Prostate gland (tissue), 2 donors: ENCODE results near the gene FHIT. TPM values are rescaled to one million over a fixed set of nuclear protein-coding genes. Genes with fewer than 3 reads are reported as not detected.

Experiments used
- DNase-seq: peaks from one replicate; pipeline ENCODE4 v3.0.0-alpha.2; 2019; ENCODE audit warnings: low spot score
- H3K27ac ChIP-seq, 2 donors: fragments of 200-600 bp; sonication (generic); 2 replicates each; pipeline ENCODE4 v1.5.1; 2017 to 2019
- H3K27me3 ChIP-seq: fragments of 200-600 bp; sonication (generic); replicated peaks from 2 replicates; pipeline ENCODE4 v1.5.1; 2019; ENCODE audit not compliant: insufficient read depth
- H3K36me3 ChIP-seq, 2 donors: fragments of 200-600 bp; sonication (generic); 1 replicate in 1 of 2; 2 replicates in 1 of 2; pipeline versions ENCODE4 v1.5.1 to v1.8.1; 2017 to 2019
- H3K4me1 ChIP-seq: fragments of 200-600 bp; sonication (generic); replicated peaks from 2 replicates; pipeline ENCODE4 v1.5.1; 2019
- H3K4me3 ChIP-seq, 2 donors: fragments of 200-600 bp; sonication (generic); 2 replicates each; pipeline ENCODE4 v1.5.1; 2017 to 2019
- H3K9me3 ChIP-seq: fragments of 200-600 bp; sonication (generic); 2 replicates; pipeline ENCODE4 v1.5.1; 2017
- POLR2A ChIP-seq: fragments of 450-650 bp; IDR thresholded peaks from one replicate; pipeline ENCODE4 v1.6.1; 2016; ENCODE audit warnings: antibody characterized with exemption, mild to moderate bottlenecking
- POLR2AphosphoS5 ChIP-seq: sonication (generic); formaldehyde crosslinking; IDR thresholded peaks from one replicate; pipeline ENCODE4 v1.6.1; 2017; ENCODE audit warnings: antibody characterized with exemption
- WGBS: methylation state at CpG from one replicate; pipeline ENCODE4 v1.1.5; 2018; 5-methylcytosine and 5-hydroxymethylcytosine counted together
- intact Hi-C: fragments of 100-400 bp; cut with DNase I; formaldehyde crosslinking; loops from one replicate; pipeline ENCODE4 v1.14.2; 2022
- total RNA-seq, 2 donors: library from RNA; depleted of rRNA; stranded (reverse); fragments of >200 nt; gene quantifications; one replicate each; pipeline ENCODE4 v1.1.0, GENCODE V29; 2016
- TF ChIP-seq, protein P1 (sequence below), 4 experiments: fragments of 200-600 bp in 2 of 4; fragments of 450-650 bp in 2 of 4; sonication (generic) in 2 of 4; IDR thresholded peaks; 1 replicate in 3 of 4; 2 replicates in 1 of 4; pipeline ENCODE4 v1.5.1; 2016 to 2019; ENCODE audit warnings: antibody characterized with exemption in 4 of 4, mild to moderate bottlenecking in 2 of 4, moderate library complexity in 2 of 4

FHIT gene
- total RNA-seq, 2 donors from 2014 or later, result 6.4 to 10.4 TPM

DNA sequence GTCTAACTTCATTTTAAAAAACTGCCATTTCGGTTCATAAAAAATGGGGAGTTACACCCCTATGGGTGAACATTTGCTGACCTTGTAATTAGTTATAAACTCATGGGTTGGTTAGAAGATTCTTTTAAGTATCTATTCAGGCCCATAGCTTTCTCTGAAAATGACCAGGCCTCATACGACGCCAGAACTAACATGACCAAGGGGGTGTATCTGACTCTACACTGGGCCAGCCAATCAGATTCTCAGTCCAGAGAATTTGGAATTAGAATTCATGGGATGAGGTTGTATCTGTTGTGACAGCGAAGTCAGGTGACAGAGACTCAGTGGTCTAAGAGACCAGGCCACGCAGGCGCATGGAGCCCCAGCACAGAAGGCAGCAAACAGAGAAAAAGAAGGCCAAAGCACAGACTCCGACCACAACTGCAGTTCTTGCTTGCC lies 981.4 kb downstream of the FHIT start:
- TF ChIP-seq POLR2A (no peak), POLR2AphosphoS5 (no peak)
- TF ChIP-seq, protein P1, sequence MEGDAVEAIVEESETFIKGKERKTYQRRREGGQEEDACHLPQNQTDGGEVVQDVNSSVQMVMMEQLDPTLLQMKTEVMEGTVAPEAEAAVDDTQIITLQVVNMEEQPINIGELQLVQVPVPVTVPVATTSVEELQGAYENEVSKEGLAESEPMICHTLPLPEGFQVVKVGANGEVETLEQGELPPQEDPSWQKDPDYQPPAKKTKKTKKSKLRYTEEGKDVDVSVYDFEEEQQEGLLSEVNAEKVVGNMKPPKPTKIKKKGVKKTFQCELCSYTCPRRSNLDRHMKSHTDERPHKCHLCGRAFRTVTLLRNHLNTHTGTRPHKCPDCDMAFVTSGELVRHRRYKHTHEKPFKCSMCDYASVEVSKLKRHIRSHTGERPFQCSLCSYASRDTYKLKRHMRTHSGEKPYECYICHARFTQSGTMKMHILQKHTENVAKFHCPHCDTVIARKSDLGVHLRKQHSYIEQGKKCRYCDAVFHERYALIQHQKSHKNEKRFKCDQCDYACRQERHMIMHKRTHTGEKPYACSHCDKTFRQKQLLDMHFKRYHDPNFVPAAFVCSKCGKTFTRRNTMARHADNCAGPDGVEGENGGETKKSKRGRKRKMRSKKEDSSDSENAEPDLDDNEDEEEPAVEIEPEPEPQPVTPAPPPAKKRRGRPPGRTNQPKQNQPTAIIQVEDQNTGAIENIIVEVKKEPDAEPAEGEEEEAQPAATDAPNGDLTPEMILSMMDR (IDR thresholded peaks at IDR 0.05), result no peak
- WGBS, result 92% methylated on average over 7 of the region's 7 CpGs
- Histone ChIP-seq H3K27me3 (no peaks in the 10 kb centered on the region), H3K9me3 (no peaks in the 10 kb centered on the region), H3K4me3 (no peak overlapping the region), H3K4me1 (no peaks in the 10 kb centered on the region), H3K36me3 (no peaks in the 10 kb centered on the region), H3K27ac (no peak overlapping the region)
- intact Hi-C loops, result no loop called here
- no peak for DNase-seq

GRCh38 chr3:60269377-60269776 lies 981.9 kb downstream of the FHIT start:
- DNase-seq, result no peak
- WGBS, result 98% methylated on average over 1 of the region's 1 CpG
- intact Hi-C loops, result no loop called here

GRCh38 chr3:60268123-60268522 lies 983.1 kb downstream of the FHIT start:
- TF ChIP-seq, protein P1 (IDR thresholded peaks at IDR 0.05), result no peak
- TF ChIP-seq POLR2AphosphoS5 (no peak), POLR2A (no peak)
- intact Hi-C loops, result no loop called here

More at GRCh38 chr3:60269377-60269776, 981.9 kb downstream of the FHIT start:
- no peak overlapping the region for H3K4me3 ChIP-seq
- no peaks in the 10 kb centered on the region for H3K36me3 ChIP-seq
- H3K9me3 ChIP-seq, result no peaks in the 10 kb centered on the region
- H3K4me1 ChIP-seq, result no peaks in the 10 kb centered on the region
- TF ChIP-seq, protein P1 (IDR thresholded peaks at IDR 0.05), result no peak
- no peak for TF ChIP-seq POLR2A
- TF ChIP-seq POLR2AphosphoS5, result no peak
- no peak overlapping the region for H3K27ac ChIP-seq
- H3K27me3 ChIP-seq, result no peaks in the 10 kb centered on the region

DNA sequence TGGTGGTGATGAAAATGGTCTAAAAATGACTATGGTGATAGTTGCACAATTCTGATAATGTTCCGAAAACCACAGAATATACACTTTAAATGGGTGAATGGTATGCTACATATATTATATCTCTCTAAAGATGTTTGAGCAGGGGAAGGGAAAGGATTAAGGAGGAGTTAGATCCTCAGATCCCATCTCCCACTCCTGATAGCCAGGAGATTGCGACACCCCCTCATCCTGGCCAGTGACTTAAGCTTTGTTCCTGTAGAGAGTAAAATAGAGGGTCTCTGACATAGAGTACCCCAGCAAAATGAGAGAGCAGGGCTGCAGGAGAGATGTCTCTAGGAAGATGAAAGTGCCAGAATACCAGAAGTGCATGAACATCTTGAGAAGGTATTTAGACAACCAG lies 984.8 kb downstream of the FHIT start:
- H3K27ac ChIP-seq, result no peak overlapping the region
- TF ChIP-seq POLR2A (no peak), POLR2AphosphoS5 (no peak)
- TF ChIP-seq, protein P1 (IDR thresholded peaks at IDR 0.05), result no peak
- H3K4me1 ChIP-seq, result no peaks in the 10 kb centered on the region
- no peak overlapping the region for H3K4me3 ChIP-seq
- 100% methylated on average over 2 of the region's 2 CpGs for WGBS
- intact Hi-C loops, result no loop called here
- no peaks in the 10 kb centered on the region for H3K9me3 ChIP-seq
- DNase-seq, result no peak
- no peaks in the 10 kb centered on the region for H3K36me3 ChIP-seq
- no peaks in the 10 kb centered on the region for H3K27me3 ChIP-seq

More at GRCh38 chr3:60268123-60268522, 983.1 kb downstream of the FHIT start:
- no peak overlapping the region for H3K27ac ChIP-seq
- no peaks in the 10 kb centered on the region for H3K9me3 ChIP-seq
- no peak for DNase-seq
- 43% methylated on average over 2 of the region's 2 CpGs for WGBS
- no peaks in the 10 kb centered on the region for H3K27me3 ChIP-seq
- H3K4me3 ChIP-seq, result no peak overlapping the region
- no peaks in the 10 kb centered on the region for H3K4me1 ChIP-seq
- no peaks in the 10 kb centered on the region for H3K36me3 ChIP-seq

DNA sequence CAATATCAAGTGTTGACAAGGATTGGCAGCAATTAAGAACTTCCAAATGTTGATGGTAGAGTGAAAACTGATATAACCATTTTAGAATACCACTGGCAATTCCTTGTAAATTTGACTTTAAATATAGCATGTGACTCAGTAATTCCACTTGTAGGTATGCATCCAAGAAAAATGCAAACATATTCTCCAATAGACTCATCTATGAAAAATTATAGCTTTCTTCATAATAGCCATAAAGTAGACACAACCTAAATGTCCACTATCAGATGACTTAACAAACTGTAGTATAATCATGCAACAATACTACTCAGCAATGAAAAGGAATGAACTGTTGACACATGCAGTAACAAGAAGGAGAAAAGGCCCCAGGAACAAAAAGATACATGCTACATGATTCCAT lies 988.1 kb downstream of the FHIT start:
- intact Hi-C loops, result no loop called here
- Histone ChIP-seq H3K36me3 (no peaks in the 10 kb centered on the region), H3K4me1 (no peaks in the 10 kb centered on the region), H3K27me3 (no peaks in the 10 kb centered on the region), H3K4me3 (no peak overlapping the region), H3K9me3 (no peaks in the 10 kb centered on the region), H3K27ac (no peak overlapping the region)
- TF ChIP-seq POLR2AphosphoS5 (no peak), POLR2A (no peak)
- TF ChIP-seq, protein P1 (IDR thresholded peaks at IDR 0.05), result no peak
- DNase-seq, result no peak
